AG09319 (cell line): ENCODE data around the gene ABTB1.

Experiments
- DNase-seq: peaks from one replicate; pipeline ENCODE4 v3.0.0-alpha.2; 2010; ENCODE audit warnings: low read depth; ENCODE audit errors: extremely low read depth
- CTCF ChIP-seq: IDR thresholded peaks from 2 replicates; pipeline ENCODE4 v1.5.1; 2011; ENCODE audit warnings: low read depth, mild to moderate bottlenecking, inconsistent platforms, low read length, moderate library complexity

ABTB1 gene

GRCh38 chr3:127667119-127667681 lies 5.6 kb upstream of the ABTB1 start:
- no peak for DNase-seq
- TF ChIP-seq CTCF, result no peak

GRCh38 chr3:127668906-127669305 lies 3.8 kb upstream of the ABTB1 start:
- no peak for TF ChIP-seq CTCF
- DNase-seq, result no peak

GRCh38 chr3:127669541-127670228 lies 3.1 kb upstream of the ABTB1 start:
- DNase-seq, result no peak
- TF ChIP-seq CTCF, result no peak

GRCh38 chr3:127670229-127670559 lies 2.6 kb upstream of the ABTB1 start:
- DNase-seq, result no peak
- no peak for TF ChIP-seq CTCF

GRCh38 chr3:127670761-127671522 lies 1.8 kb upstream of the ABTB1 start:
- no peak for DNase-seq
- TF ChIP-seq CTCF, result no peak

- no peak for DNase-seq
- no peak for TF ChIP-seq CTCF
Measured at GRCh38 chr3:127671523-127672428, 976 bp upstream of the ABTB1 start.
